ENCODE results near the gene BCO2.

DNA sequence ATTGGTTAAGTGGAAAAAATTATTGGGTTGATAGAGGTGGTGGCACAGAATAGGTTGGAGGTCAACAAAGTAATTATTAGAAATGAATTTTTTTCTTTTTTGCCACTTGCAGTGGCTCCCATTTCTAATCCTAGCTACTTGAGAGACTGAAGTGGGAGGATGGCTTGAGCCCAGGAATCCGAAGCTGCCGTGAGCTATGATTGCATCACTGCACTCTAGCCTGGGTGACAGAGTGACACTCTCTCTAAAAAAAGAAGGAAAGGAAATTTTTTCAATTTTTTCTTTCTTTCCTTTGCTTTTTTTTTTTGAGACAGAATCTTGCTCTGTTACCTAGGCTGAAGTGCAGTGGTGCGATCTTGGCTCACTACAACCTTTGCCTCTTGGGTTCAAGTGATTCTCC, 2.2 kb upstream of the BCO2 start:
- TF ChIP-seq CTCF (IDR thresholded peaks at IDR 0.05 in 4 of 5, conservative IDR thresholded peaks at IDR 0.05 in 1 of 5) (no peak), POLR2A (IDR thresholded peaks at IDR 0.05) (no peak)
